HG03439 (cell line): ENCODE data around the gene TFAP2E.

Source experiments
- ATAC-seq: cut with Tn5 transposase; IDR thresholded peaks from one replicate; pipeline ENCODE4 v1.9.1; 2021; ENCODE audit warnings: mild to moderate bottlenecking, moderate library complexity; ENCODE audit not compliant: unreplicated experiment

The TFAP2E gene

GRCh38 chr1:35592991-35593769 lies 20.1 kb downstream of the TFAP2E start:
- ATAC-seq = no peak

GRCh38 chr1:35594005-35594760 lies 21.1 kb downstream of the TFAP2E start:
- ATAC-seq = no peak

- no peak for ATAC-seq
Measured at GRCh38 chr1:35595684-35596083, 22.6 kb downstream of the TFAP2E start.

GRCh38 chr1:35597870-35598269 lies 24.8 kb downstream of the TFAP2E start:
- no peak for ATAC-seq

GRCh38 chr1:35598895-35599294 lies 25.8 kb downstream of the TFAP2E start:
- no peak for ATAC-seq

GRCh38 chr1:35599411-35599810 lies 26.3 kb downstream of the TFAP2E start:
- no peak for ATAC-seq

- ATAC-seq = no peak
Measured at GRCh38 chr1:35600593-35600992, 27.5 kb downstream of the TFAP2E start.

GRCh38 chr1:35603468-35603867 lies 30.4 kb downstream of the TFAP2E start:
- no peak for ATAC-seq

GRCh38 chr1:35603941-35604340 lies 30.8 kb downstream of the TFAP2E start:
- no peak for ATAC-seq

- no peak for ATAC-seq
Measured at GRCh38 chr1:35605071-35605866, 32.2 kb downstream of the TFAP2E start.

GRCh38 chr1:35605867-35606182 lies 32.7 kb downstream of the TFAP2E start:
- no peak for ATAC-seq

GRCh38 chr1:35611655-35612054 lies 38.5 kb downstream of the TFAP2E start:
- ATAC-seq = no peak

GRCh38 chr1:35615440-35615839 lies 42.3 kb downstream of the TFAP2E start:
- ATAC-seq = no peak

GRCh38 chr1:35619237-35620121 lies 46.4 kb downstream of the TFAP2E start:
- no peak for ATAC-seq

- no peak for ATAC-seq
Measured at GRCh38 chr1:35622510-35623178, 49.5 kb downstream of the TFAP2E start.

GRCh38 chr1:35623832-35624231 lies 50.7 kb downstream of the TFAP2E start:
- no peak for ATAC-seq

- ATAC-seq = no peak
Measured at GRCh38 chr1:35629051-35629450, 55.9 kb downstream of the TFAP2E start.

- ATAC-seq = no peak
Measured at GRCh38 chr1:35631396-35631795, 58.3 kb downstream of the TFAP2E start.

- no peak for ATAC-seq
Measured at GRCh38 chr1:35633547-35633946, 60.4 kb downstream of the TFAP2E start.

GRCh38 chr1:35637401-35637809 lies 64.3 kb downstream of the TFAP2E start:
- no peak for ATAC-seq
